DOHH2 (cell line): ENCODE measurements around the gene BAHD1.

Experiments used
- CTCF ChIP-seq: fragments of 200-600 bp; sonication (generic); IDR thresholded peaks from one replicate; pipeline ENCODE4 v1.5.1; 2014; ENCODE audit warnings: antibody characterized with exemption, mild to moderate bottlenecking, low read depth, low read length; ENCODE audit not compliant: poor library complexity, severe bottlenecking
- EZH2phosphoT487 ChIP-seq: fragments of 200-600 bp; sonication (generic); IDR thresholded peaks from 2 replicates; pipeline ENCODE4 v1.6.1; 2017; ENCODE audit warnings: borderline replicate concordance, mild to moderate bottlenecking, antibody characterized with exemption, low read length, moderate library complexity, mixed read lengths

DNA sequence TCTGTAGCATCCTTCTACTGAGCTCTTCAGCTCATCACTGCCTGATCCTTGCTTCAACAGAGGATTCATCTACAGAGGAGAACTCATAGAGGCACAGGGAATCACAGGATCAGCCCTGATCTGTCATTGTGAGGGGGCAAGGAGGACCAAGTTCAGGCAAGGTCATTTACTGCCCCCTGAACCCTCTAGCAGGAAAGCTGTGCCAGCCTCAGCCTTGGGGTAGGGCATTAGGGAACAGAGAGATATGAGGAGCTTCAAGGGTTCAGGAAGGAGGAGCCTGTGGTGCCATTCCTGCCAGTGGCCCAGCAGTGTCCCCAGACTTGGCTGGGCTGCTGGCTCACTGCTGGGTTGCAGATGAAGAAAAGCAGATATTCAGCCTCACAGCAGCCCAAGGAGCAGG, 38.3 kb downstream of the BAHD1 start:
- TF ChIP-seq CTCF, result no peak
- no peak for TF ChIP-seq EZH2phosphoT487
